Hepatocyte (in vitro differentiated cells): ENCODE measurements around the gene TEX52. TPM values are rescaled to one million over a fixed set of nuclear protein-coding genes. Genes with fewer than 3 reads are reported as not detected.

Experiments used
- DNase-seq: peaks from one replicate; pipeline ENCODE4 v3.0.0-alpha.2; 2016; ENCODE audit warnings: low spot score
- H2AFZ ChIP-seq: fragments of 200-600 bp; sonication (generic); 2 replicates; pipeline ENCODE4 v1.6.0; 2016; ENCODE audit warnings: antibody characterized with exemption, mild to moderate bottlenecking
- H3K27ac ChIP-seq: fragments of 200-600 bp; sonication (generic); 2 replicates; pipeline ENCODE4 v1.5.1; 2016; ENCODE audit warnings: mild to moderate bottlenecking
- H3K27me3 ChIP-seq: fragments of 200-600 bp; sonication (generic); 2 replicates; pipeline ENCODE4 v1.6.1; 2016
- H3K36me3 ChIP-seq: fragments of 200-600 bp; sonication (generic); replicated peaks from 2 replicates; pipeline ENCODE4 v1.5.1; 2016; ENCODE audit warnings: low read depth; ENCODE audit not compliant: insufficient read depth
- H3K4me1 ChIP-seq: fragments of 200-600 bp; sonication (generic); 2 replicates; pipeline ENCODE4 v1.5.1; 2016; ENCODE audit warnings: mild to moderate bottlenecking, moderate library complexity; ENCODE audit not compliant: insufficient read depth
- H3K4me2 ChIP-seq: fragments of 200-600 bp; sonication (generic); 2 replicates; pipeline ENCODE4 v1.6.0; 2016
- H3K4me3 ChIP-seq: fragments of 200-600 bp; sonication (generic); 2 replicates; pipeline ENCODE4 v1.5.1; 2016; ENCODE audit warnings: mild to moderate bottlenecking
- H3K79me2 ChIP-seq: fragments of 200-600 bp; sonication (generic); 2 replicates; pipeline ENCODE4 v1.6.0; 2017; ENCODE audit warnings: mild to moderate bottlenecking
- H3K9me2 ChIP-seq: fragments of 200-600 bp; sonication (generic); replicated peaks from 2 replicates; pipeline ENCODE4 v1.6.0; 2017; ENCODE audit warnings: mild to moderate bottlenecking; ENCODE audit not compliant: insufficient read depth
- H3K9me3 ChIP-seq: fragments of 200-600 bp; sonication (generic); 2 replicates; pipeline ENCODE4 v1.5.1; 2016; ENCODE audit warnings: low read depth, mild to moderate bottlenecking
- H4K20me1 ChIP-seq: fragments of 200-600 bp; sonication (generic); 2 replicates; pipeline ENCODE4 v1.6.0; 2016; ENCODE audit warnings: mild to moderate bottlenecking; ENCODE audit not compliant: insufficient read depth, poor library complexity, severe bottlenecking
- CTCF ChIP-seq: fragments of 200-600 bp; sonication (generic); IDR thresholded peaks from 2 replicates; pipeline ENCODE4 v1.5.1; 2016; ENCODE audit warnings: antibody characterized with exemption, mild to moderate bottlenecking; ENCODE audit not compliant: poor library complexity
- EZH2 ChIP-seq: fragments of 200-600 bp; sonication (generic); IDR thresholded peaks from 2 replicates; pipeline ENCODE4 v1.6.1; 2016; ENCODE audit warnings: antibody characterized with exemption, mild to moderate bottlenecking, borderline replicate concordance
- EZH2phosphoT487 ChIP-seq: fragments of 200-600 bp; sonication (generic); IDR thresholded peaks from one replicate; pipeline ENCODE4 v1.6.1; 2018; ENCODE audit warnings: antibody characterized with exemption, mild to moderate bottlenecking, low read depth, moderate library complexity; ENCODE audit not compliant: unreplicated experiment, severe bottlenecking
- WGBS: methylation state at CpG from one replicate; pipeline ENCODE4 v1.1.6; 2016; ENCODE audit warnings: low lambda C conversion rate; ENCODE audit errors: missing lambda C conversion rate; 5-methylcytosine and 5-hydroxymethylcytosine counted together
- polyA plus RNA-seq: library from polyadenylated mRNA; unstranded; fragments of >200 nt; fragmentation: Nextera tagmentation; extraction: Ambion mirVana; gene quantifications from 2 replicates; pipeline ENCODE4 v1.2.1, GENCODE V29; 2016
- total RNA-seq: library from RNA; depleted of rRNA; stranded (reverse); fragments of >200 nt; gene quantifications from 2 replicates; pipeline ENCODE4 v1.2.3, GENCODE V29; 2014

The TEX52 gene
- total and polyA plus RNA-seq, 2 experiments from 2014 or later: not detected

GRCh38 chr12:2819810-2820209, 37.0 kb downstream of the TEX52 start:
- no peak overlapping the region for H3K4me3 ChIP-seq
- H4K20me1 ChIP-seq: no peaks in the 10 kb centered on the region
- TF ChIP-seq CTCF (no peak), EZH2 (no peak), EZH2phosphoT487 (no peak)
- no peak overlapping the region for H3K4me2 ChIP-seq
- H3K27me3 ChIP-seq: no peaks in the 10 kb centered on the region
- H3K27ac ChIP-seq: no peak overlapping the region
- no peaks in the 10 kb centered on the region for H3K36me3 ChIP-seq
- H3K9me3 ChIP-seq: no peaks in the 10 kb centered on the region
- H3K79me2 ChIP-seq: peaks cover 12% of the 10 kb centered on the region
- no peaks in the 10 kb centered on the region for H3K4me1 ChIP-seq
- no peak overlapping the region for H2AFZ ChIP-seq
- no peak for DNase-seq
- 93% methylated on average over 15 of the region's 15 CpGs for WGBS
- no peaks in the 10 kb centered on the region for H3K9me2 ChIP-seq

- H3K27me3 ChIP-seq: no peaks in the 10 kb centered on the region
- H3K9me2 ChIP-seq: no peaks in the 10 kb centered on the region
- TF ChIP-seq EZH2phosphoT487 (no peak), CTCF (peak; percentile 78)
- peak overlapping the region; percentile 57 for H3K4me3 ChIP-seq
- peak overlapping the region; percentile 85 for H3K4me2 ChIP-seq
- no peaks in the 10 kb centered on the region for H4K20me1 ChIP-seq
- no peaks in the 10 kb centered on the region for H3K9me3 ChIP-seq
- peaks cover 4% of the 10 kb centered on the region for H3K4me1 ChIP-seq
- WGBS: 22% methylated on average over 10 of the region's 10 CpGs
- peak; percentile 83 for DNase-seq
- peak overlapping the region; percentile 94 for H3K27ac ChIP-seq
- H3K36me3 ChIP-seq: no peaks in the 10 kb centered on the region
- H2AFZ ChIP-seq: peak overlapping the region; percentile 52
- peaks cover 27% of the 10 kb centered on the region for H3K79me2 ChIP-seq
These were observed 43.3 kb downstream of the TEX52 start for GRCh38 chr12:2813214-2814185.

- Histone ChIP-seq H3K4me1 (peaks cover 4% of the 10 kb centered on the region), H3K27ac (peak within 1 kb of the TSS; percentile 94), H4K20me1 (no peaks in the 10 kb centered on the region), H3K9me2 (no peaks in the 10 kb centered on the region), H3K4me3 (peak within 1 kb of the TSS; percentile 57), H3K79me2 (peaks cover 27% of the 10 kb centered on the region), H3K27me3 (no peaks in the 10 kb centered on the region), H3K36me3 (no peaks in the 10 kb centered on the region), H3K9me3 (no peaks in the 10 kb centered on the region), H3K4me2 (peak within 1 kb of the TSS; percentile 85), H2AFZ (peak within 1 kb of the TSS; percentile 64)
- no peak for TF ChIP-seq EZH2
- no peak for TF ChIP-seq EZH2phosphoT487
- no peak for TF ChIP-seq CTCF
- DNase-seq: peak; percentile 98
- 1% methylated on average over 48 of the region's 48 CpGs for WGBS
These were observed 44.3 kb downstream of the TEX52 start, which contains the start of gene ITFG2 for GRCh38 chr12:2812290-2813213. Gene ITFG2 (plus strand): TSS chr12:2812668. CDS start chr12:2812761, 93 bp downstream.
